ENCODE results near the gene TAAR8.
A peak's percentile ranks its signal among the peaks of the same experiment; 100 is the strongest.

DNA sequence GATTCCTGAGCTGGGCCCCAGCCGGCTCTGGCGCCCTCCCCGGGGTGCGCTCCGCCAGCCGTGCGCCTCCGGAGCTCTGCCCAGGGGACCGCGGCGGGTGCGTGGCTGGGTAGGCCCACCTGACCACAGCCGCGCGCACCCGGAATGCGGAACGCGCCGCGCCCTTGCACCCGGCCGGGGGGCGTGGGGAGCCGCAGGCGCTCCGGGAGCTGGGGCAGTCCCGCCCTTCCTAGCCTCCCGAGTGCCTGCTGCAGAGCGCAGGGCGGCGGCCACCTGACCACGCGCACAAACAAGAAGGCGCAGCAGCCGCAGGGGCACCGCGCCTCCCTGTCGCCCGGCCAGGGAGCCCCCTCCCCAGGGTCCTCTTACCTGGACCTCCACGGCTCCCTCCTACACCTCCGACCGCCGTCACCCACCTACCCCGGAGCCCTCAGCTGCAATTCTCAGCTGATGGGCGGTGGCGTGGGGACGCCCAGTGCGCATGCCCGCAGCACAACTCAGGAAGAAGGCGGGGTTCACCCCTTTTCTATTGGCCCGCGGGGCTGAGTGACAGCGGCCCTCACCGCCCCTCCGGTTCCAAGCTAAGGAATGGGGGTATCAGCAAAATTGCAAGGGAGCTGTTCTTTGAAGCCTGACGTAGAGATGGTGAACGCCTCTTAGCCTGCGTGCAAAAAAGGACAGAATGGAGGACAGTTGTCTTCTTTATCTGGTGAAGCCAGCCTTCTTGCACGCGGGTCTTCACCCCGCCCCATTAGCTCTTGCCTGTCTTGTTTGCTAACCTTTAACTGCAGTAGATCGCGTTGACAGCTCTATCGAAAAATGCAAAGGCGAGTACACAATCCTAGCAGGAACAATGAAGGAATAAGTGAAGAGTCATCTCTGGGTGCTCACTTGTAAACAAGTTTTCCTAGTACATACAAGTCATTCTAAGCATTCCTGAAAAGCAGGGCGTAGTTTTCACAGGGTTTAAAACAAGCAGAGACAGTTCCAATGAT, 39.5 kb upstream of the TAAR8 start, which contains the start of gene STX7:
- TF ChIP-seq, protein P1, sequence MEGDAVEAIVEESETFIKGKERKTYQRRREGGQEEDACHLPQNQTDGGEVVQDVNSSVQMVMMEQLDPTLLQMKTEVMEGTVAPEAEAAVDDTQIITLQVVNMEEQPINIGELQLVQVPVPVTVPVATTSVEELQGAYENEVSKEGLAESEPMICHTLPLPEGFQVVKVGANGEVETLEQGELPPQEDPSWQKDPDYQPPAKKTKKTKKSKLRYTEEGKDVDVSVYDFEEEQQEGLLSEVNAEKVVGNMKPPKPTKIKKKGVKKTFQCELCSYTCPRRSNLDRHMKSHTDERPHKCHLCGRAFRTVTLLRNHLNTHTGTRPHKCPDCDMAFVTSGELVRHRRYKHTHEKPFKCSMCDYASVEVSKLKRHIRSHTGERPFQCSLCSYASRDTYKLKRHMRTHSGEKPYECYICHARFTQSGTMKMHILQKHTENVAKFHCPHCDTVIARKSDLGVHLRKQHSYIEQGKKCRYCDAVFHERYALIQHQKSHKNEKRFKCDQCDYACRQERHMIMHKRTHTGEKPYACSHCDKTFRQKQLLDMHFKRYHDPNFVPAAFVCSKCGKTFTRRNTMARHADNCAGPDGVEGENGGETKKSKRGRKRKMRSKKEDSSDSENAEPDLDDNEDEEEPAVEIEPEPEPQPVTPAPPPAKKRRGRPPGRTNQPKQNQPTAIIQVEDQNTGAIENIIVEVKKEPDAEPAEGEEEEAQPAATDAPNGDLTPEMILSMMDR (conservative IDR thresholded peaks at IDR 0.05; ENCODE audit: low read depth in 2 of 2): no peak
- TF ChIP-seq, protein P2, sequence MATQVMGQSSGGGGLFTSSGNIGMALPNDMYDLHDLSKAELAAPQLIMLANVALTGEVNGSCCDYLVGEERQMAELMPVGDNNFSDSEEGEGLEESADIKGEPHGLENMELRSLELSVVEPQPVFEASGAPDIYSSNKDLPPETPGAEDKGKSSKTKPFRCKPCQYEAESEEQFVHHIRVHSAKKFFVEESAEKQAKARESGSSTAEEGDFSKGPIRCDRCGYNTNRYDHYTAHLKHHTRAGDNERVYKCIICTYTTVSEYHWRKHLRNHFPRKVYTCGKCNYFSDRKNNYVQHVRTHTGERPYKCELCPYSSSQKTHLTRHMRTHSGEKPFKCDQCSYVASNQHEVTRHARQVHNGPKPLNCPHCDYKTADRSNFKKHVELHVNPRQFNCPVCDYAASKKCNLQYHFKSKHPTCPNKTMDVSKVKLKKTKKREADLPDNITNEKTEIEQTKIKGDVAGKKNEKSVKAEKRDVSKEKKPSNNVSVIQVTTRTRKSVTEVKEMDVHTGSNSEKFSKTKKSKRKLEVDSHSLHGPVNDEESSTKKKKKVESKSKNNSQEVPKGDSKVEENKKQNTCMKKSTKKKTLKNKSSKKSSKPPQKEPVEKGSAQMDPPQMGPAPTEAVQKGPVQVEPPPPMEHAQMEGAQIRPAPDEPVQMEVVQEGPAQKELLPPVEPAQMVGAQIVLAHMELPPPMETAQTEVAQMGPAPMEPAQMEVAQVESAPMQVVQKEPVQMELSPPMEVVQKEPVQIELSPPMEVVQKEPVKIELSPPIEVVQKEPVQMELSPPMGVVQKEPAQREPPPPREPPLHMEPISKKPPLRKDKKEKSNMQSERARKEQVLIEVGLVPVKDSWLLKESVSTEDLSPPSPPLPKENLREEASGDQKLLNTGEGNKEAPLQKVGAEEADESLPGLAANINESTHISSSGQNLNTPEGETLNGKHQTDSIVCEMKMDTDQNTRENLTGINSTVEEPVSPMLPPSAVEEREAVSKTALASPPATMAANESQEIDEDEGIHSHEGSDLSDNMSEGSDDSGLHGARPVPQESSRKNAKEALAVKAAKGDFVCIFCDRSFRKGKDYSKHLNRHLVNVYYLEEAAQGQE (IDR thresholded peaks at IDR 0.05; ENCODE audit: unreplicated experiment): no peak
- no peak for TF ChIP-seq EZH2phosphoT487 (IDR thresholded peaks at IDR 0.05; ENCODE audit: unreplicated experiment)
- peak; percentile 91 for TF ChIP-seq POLR2AphosphoS5 (IDR thresholded peaks at IDR 0.05; ENCODE audit: low read depth)
- TF ChIP-seq EZH2 (IDR thresholded peaks at IDR 0.05; ENCODE audit: low read depth, unreplicated experiment): no peak
- no peak for TF ChIP-seq ZNF114 (CRISPR knock-in tag; IDR thresholded peaks at IDR 0.05)
- TF ChIP-seq, protein P3, sequence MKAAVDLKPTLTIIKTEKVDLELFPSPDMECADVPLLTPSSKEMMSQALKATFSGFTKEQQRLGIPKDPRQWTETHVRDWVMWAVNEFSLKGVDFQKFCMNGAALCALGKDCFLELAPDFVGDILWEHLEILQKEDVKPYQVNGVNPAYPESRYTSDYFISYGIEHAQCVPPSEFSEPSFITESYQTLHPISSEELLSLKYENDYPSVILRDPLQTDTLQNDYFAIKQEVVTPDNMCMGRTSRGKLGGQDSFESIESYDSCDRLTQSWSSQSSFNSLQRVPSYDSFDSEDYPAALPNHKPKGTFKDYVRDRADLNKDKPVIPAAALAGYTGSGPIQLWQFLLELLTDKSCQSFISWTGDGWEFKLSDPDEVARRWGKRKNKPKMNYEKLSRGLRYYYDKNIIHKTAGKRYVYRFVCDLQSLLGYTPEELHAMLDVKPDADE (IDR thresholded peaks at IDR 0.05): 0 out of 2 replicates have a peak, but pooled peaks have one; percentile 17
- TF ChIP-seq STAT1 (IDR thresholded peaks at IDR 0.05; ENCODE audit: unreplicated experiment): no peak
